T-helper 2 cell treated with Interferon-gamma antibody and Interleukin-4, amounts not matched to agents 100 ng/mL and 5 ng/mL, for 36 hours (primary cell): ENCODE measurements around the gene NT5DC2. TPM values are rescaled to one million over a fixed set of nuclear protein-coding genes. Genes with fewer than 3 reads are reported as not detected.

Experiments
- total RNA-seq: library from RNA; stranded (reverse); gene quantifications from 2 replicates; pipeline ENCODE4 v1.2.3, GENCODE V29; 2022

Gene NT5DC2
- total RNA-seq, 1 donor from 2014 or later = 43.1 TPM

Other genes with a start within 250 kb of the NT5DC2 start
- 21.6 and 22.0 TPM in 2 replicates for gene GLYCTK, start 246.0 kb downstream of the NT5DC2 start, total RNA-seq
- 25.5 and 25.9 TPM in 2 replicates for gene DNAH1, start 217.5 kb downstream of the NT5DC2 start, total RNA-seq
- gene BAP1, start 123.8 kb downstream of the NT5DC2 start, total RNA-seq = 91.0 and 96.8 TPM in 2 replicates
- 12.6 and 13.5 TPM in 2 replicates for gene PHF7, start 123.2 kb downstream of the NT5DC2 start, total RNA-seq
- 0.16 and 0.23 TPM in 2 replicates for gene SEMA3G, start 88.8 kb downstream of the NT5DC2 start, total RNA-seq
- 0.23 and 0.27 TPM in 2 replicates for gene TNNC1, start 79.8 kb downstream of the NT5DC2 start, total RNA-seq
- gene NISCH, start 78.3 kb downstream of the NT5DC2 start, total RNA-seq = 79.6 and 83.0 TPM in 2 replicates
- 0.05 and 0.09 TPM in 2 replicates for gene STAB1, start 38.5 kb downstream of the NT5DC2 start, total RNA-seq
- 9.1 and 12.7 TPM in 2 replicates for gene UQCC5, start 2.7 kb upstream of the NT5DC2 start, total RNA-seq
- gene PBRM1, start 152.1 kb upstream of the NT5DC2 start, total RNA-seq = 79.8 and 85.6 TPM in 2 replicates
- gene GNL3, start 152.2 kb upstream of the NT5DC2 start, total RNA-seq = 118 and 121 TPM in 2 replicates
- gene GLT8D1, start 171.9 kb upstream of the NT5DC2 start, total RNA-seq = 36.9 and 40.2 TPM in 2 replicates
- 94.0 and 97.3 TPM in 2 replicates for gene SPCS1, start 172.2 kb upstream of the NT5DC2 start, total RNA-seq
- gene NEK4, start 237.1 kb upstream of the NT5DC2 start, total RNA-seq = 27.9 and 29.9 TPM in 2 replicates
- not detected in 2 replicates for gene ITIH1, start 243.7 kb upstream of the NT5DC2 start, total RNA-seq